ENCODE data around the gene TMPO. TPM values are rescaled to one million over a fixed set of nuclear protein-coding genes. Genes with fewer than 3 reads are reported as not detected.

The TMPO gene
- total and polyA plus RNA-seq, 10 of the 15 experiments (the other 5 are each of a cell fraction or from before 2014, with no cell fraction given) = 79.8 to 246 (median 179) TPM

DNA sequence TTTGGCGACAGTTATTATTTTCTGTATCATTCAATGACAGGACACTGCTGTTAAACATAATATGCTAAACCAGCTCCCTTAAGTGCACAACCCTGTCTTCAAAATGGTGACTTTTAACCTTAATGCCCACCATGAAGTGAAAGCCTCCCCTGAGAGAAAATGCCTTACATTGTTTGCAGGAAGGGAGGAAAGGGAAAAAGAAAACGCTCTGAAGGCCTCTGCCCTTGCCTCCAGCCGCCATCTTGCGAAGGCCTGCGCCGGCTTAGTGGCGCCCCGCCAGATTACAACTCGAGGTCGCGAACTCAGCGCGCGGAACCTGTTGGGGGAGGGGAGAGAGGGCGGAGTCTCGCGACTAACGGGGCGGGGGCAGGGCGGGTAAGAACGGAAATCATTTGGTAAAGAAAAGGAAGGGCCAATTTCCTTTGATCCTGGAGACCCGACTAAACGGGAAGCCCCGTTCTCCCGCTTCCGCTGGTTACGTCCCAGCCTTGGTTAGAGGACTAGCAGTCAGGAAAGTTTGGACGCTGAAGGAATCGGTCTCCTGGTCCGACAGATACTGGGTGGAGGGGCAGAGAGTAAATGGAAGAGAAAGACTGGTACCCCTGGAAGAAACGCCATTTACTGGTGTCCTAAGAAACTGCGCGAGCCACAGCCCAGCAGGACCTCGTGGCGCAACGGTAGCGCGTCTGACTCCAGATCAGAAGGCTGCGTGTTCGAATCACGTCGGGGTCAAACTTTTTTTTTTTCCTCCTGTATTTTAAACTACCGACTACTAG is 11.6 kb upstream of the TMPO start (continued):
- TF ChIP-seq REST (IDR thresholded peaks at IDR 0.05; ENCODE audit: low read depth, low read length) (0 out of 2 replicates have a peak, but pooled peaks have one; percentile 25), NR2F1 (conservative IDR thresholded peaks at IDR 0.05) (peak; percentile 95), ATF3 (IDR thresholded peaks at IDR 0.05; ENCODE audit: borderline replicate concordance, extremely low read depth, low read depth, low read length) (no peak), TCF7 (IDR thresholded peaks at IDR 0.05; ENCODE audit: borderline replicate concordance) (peak; percentile 89), CREB1 (IDR thresholded peaks at IDR 0.05; ENCODE audit: low read depth) (peak; percentile 59; the same call in 1 of the 2 replicates), HCFC1 (IDR thresholded peaks at IDR 0.05; ENCODE audit: low read length) (0 out of 2 replicates have a peak, but pooled peaks have one; percentile 9), DPF2 (IDR thresholded peaks at IDR 0.05) (peak; percentile 77), CHD1 (IDR thresholded peaks at IDR 0.05; ENCODE audit: low read depth, low read length) (peak; percentile 71; the same call in 1 of the 2 replicates), SREBF2 (IDR thresholded peaks at IDR 0.05; ENCODE audit: low read length) (peak; percentile 99), USF1 (IDR thresholded peaks at IDR 0.05; ENCODE audit: borderline replicate concordance, extremely low read length, insufficient read depth, low read depth, low read length) (peak; percentile 2), RELA (IDR thresholded peaks at IDR 0.05; ENCODE audit: borderline replicate concordance, partially characterized antibody) (peak; percentile 73), IKZF2 (IDR thresholded peaks at IDR 0.05) (peak; percentile 79 to 84), POLR2A (IDR thresholded peaks at IDR 0.05; ENCODE audit: low read depth, low read length) (peak; percentile 89)
- TF ChIP-seq, protein P1, sequence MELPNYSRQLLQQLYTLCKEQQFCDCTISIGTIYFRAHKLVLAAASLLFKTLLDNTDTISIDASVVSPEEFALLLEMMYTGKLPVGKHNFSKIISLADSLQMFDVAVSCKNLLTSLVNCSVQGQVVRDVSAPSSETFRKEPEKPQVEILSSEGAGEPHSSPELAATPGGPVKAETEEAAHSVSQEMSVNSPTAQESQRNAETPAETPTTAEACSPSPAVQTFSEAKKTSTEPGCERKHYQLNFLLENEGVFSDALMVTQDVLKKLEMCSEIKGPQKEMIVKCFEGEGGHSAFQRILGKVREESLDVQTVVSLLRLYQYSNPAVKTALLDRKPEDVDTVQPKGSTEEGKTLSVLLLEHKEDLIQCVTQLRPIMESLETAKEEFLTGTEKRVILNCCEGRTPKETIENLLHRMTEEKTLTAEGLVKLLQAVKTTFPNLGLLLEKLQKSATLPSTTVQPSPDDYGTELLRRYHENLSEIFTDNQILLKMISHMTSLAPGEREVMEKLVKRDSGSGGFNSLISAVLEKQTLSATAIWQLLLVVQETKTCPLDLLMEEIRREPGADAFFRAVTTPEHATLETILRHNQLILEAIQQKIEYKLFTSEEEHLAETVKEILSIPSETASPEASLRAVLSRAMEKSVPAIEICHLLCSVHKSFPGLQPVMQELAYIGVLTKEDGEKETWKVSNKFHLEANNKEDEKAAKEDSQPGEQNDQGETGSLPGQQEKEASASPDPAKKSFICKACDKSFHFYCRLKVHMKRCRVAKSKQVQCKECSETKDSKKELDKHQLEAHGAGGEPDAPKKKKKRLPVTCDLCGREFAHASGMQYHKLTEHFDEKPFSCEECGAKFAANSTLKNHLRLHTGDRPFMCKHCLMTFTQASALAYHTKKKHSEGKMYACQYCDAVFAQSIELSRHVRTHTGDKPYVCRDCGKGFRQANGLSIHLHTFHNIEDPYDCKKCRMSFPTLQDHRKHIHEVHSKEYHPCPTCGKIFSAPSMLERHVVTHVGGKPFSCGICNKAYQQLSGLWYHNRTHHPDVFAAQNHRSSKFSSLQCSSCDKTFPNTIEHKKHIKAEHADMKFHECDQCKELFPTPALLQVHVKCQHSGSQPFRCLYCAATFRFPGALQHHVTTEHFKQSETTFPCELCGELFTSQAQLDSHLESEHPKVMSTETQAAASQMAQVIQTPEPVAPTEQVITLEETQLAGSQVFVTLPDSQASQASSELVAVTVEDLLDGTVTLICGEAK (IDR thresholded peaks at IDR 0.05; ENCODE audit: borderline replicate concordance) = peak; percentile 85; the same call in 1 of the 2 replicates
- TF ChIP-seq, protein P2, sequence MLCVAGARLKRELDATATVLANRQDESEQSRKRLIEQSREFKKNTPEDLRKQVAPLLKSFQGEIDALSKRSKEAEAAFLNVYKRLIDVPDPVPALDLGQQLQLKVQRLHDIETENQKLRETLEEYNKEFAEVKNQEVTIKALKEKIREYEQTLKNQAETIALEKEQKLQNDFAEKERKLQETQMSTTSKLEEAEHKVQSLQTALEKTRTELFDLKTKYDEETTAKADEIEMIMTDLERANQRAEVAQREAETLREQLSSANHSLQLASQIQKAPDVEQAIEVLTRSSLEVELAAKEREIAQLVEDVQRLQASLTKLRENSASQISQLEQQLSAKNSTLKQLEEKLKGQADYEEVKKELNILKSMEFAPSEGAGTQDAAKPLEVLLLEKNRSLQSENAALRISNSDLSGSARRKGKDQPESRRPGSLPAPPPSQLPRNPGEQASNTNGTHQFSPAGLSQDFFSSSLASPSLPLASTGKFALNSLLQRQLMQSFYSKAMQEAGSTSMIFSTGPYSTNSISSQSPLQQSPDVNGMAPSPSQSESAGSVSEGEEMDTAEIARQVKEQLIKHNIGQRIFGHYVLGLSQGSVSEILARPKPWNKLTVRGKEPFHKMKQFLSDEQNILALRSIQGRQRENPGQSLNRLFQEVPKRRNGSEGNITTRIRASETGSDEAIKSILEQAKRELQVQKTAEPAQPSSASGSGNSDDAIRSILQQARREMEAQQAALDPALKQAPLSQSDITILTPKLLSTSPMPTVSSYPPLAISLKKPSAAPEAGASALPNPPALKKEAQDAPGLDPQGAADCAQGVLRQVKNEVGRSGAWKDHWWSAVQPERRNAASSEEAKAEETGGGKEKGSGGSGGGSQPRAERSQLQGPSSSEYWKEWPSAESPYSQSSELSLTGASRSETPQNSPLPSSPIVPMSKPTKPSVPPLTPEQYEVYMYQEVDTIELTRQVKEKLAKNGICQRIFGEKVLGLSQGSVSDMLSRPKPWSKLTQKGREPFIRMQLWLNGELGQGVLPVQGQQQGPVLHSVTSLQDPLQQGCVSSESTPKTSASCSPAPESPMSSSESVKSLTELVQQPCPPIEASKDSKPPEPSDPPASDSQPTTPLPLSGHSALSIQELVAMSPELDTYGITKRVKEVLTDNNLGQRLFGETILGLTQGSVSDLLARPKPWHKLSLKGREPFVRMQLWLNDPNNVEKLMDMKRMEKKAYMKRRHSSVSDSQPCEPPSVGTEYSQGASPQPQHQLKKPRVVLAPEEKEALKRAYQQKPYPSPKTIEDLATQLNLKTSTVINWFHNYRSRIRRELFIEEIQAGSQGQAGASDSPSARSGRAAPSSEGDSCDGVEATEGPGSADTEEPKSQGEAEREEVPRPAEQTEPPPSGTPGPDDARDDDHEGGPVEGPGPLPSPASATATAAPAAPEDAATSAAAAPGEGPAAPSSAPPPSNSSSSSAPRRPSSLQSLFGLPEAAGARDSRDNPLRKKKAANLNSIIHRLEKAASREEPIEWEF (IDR thresholded peaks at IDR 0.05; ENCODE audit: insufficient replicate concordance, low read depth, low read length) = no peak

All from GM12878 (cell line).